ENCODE measurements around the gene CREB5. TPM values are rescaled to one million over a fixed set of nuclear protein-coding genes. Genes with fewer than 3 reads are reported as not detected.
A peak's percentile ranks its signal among the peaks of the same experiment; 100 is the strongest.

Gene CREB5
- total and polyA plus RNA-seq, 2 donors from 2014 or later = 3.4 to 27.2 TPM

GRCh38 chr7:28837216-28837615 lies 424.9 kb downstream of the CREB5 start:
- H3K9me3 ChIP-seq (ENCODE audit: control insufficient read depth in 2 of 3, insufficient read depth in 1 of 3, low read length in 3 of 3) = no peaks in the 10 kb centered on the region
- no peak for DNase-seq
- H3K27me3 ChIP-seq (ENCODE audit: control insufficient read depth, insufficient read depth, low read length) = no peaks in the 10 kb centered on the region
- no peak for FAIRE-seq
- H3K36me3 ChIP-seq (ENCODE audit: control insufficient read depth in 2 of 3, insufficient read depth in 3 of 3, low read length in 3 of 3) = no peaks in the 10 kb centered on the region
- H3K4me1 ChIP-seq (ENCODE audit: control insufficient read depth in 2 of 3, insufficient read depth in 2 of 3, low read depth in 1 of 3, low read length in 3 of 3) = no peaks in the 10 kb centered on the region
- no peak overlapping the region for H3K27ac ChIP-seq (ENCODE audit: low read depth in 2 of 2, low read length in 2 of 2)
- H3K9ac ChIP-seq (ENCODE audit: low read length in 3 of 3) = no peak overlapping the region
- no peak for TF ChIP-seq CTCF (IDR thresholded peaks at IDR 0.05; ENCODE audit: borderline replicate concordance, extremely low read depth, insufficient read depth)
- intact Hi-C loops (cut with DNase I) = no loop called here
- no peak overlapping the region for H3K4me3 ChIP-seq (ENCODE audit: low read length in 3 of 3)

DNA sequence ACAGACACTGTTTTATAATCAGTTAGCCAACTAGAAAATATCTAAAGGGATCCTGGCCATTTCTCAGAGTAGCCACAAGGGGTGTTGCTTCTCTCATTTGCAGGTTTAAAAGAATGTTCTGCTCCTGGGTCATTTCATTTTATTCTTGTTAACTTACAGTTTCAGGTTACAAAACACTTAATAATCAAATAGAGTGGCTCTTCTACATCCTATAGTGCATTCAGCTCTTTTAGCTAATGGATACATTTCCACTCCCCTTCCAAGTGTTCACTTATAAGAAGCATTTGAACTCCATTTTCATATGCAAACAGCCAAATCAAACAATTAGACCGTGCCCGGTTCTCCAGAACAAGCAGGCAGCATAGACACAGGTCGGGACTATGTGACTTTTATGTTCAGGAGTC lies 428.3 kb downstream of the CREB5 start:
- no peak for FAIRE-seq
- peak in 2 of 5 donors; percentile 35 to 43 for DNase-seq

DNA sequence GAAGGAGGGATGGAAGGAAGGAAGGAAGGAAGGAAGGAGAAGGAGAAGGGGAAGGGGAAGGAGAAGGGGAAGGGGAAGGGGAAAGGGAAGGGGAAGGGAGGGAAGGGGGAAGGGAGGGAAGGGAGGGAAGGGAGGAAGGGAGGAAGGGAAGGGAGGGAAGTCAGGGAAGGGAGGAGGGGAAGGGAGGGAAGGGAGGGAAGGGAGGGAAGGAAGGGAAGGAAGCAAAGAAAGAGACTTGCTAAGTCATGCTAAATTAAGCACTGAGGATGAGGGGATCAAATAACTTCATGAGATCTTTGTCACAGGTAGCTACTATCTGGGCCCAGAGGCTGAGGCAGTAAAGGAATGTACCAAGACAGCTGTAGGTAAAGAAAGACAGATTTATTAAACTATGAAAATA lies 429.4 kb downstream of the CREB5 start:
- intact Hi-C loops (cut with DNase I) = no loop called here
- DNase-seq (peak in 1 of 5 donors; percentile 15), FAIRE-seq (no peak)
- H3K9ac ChIP-seq (ENCODE audit: low read length in 3 of 3) = no peak overlapping the region
- H3K4me1 ChIP-seq (ENCODE audit: control insufficient read depth in 2 of 3, insufficient read depth in 2 of 3, low read depth in 1 of 3, low read length in 3 of 3) = no peaks in the 10 kb centered on the region
- no peak overlapping the region for H3K27ac ChIP-seq (ENCODE audit: low read depth in 2 of 2, low read length in 2 of 2)
- no peak overlapping the region for H3K4me3 ChIP-seq (ENCODE audit: low read length in 3 of 3)
- H3K9me3 ChIP-seq (ENCODE audit: control insufficient read depth in 2 of 3, insufficient read depth in 1 of 3, low read length in 3 of 3) = no peaks in the 10 kb centered on the region
- TF ChIP-seq CTCF (IDR thresholded peaks at IDR 0.05; ENCODE audit: borderline replicate concordance, extremely low read depth, insufficient read depth) = no peak
- H3K36me3 ChIP-seq (ENCODE audit: control insufficient read depth in 2 of 3, insufficient read depth in 3 of 3, low read length in 3 of 3) = no peaks in the 10 kb centered on the region
- no peaks in the 10 kb centered on the region for H3K27me3 ChIP-seq (ENCODE audit: control insufficient read depth, insufficient read depth, low read length)

More for the DNA sequence above, 428.3 kb downstream of the CREB5 start:
- Histone ChIP-seq H3K4me1 (ENCODE audit: control insufficient read depth in 2 of 3, insufficient read depth in 2 of 3, low read depth in 1 of 3, low read length in 3 of 3) (no peaks in the 10 kb centered on the region), H3K36me3 (ENCODE audit: control insufficient read depth in 2 of 3, insufficient read depth in 3 of 3, low read length in 3 of 3) (no peaks in the 10 kb centered on the region), H3K9me3 (ENCODE audit: control insufficient read depth in 2 of 3, insufficient read depth in 1 of 3, low read length in 3 of 3) (no peaks in the 10 kb centered on the region), H3K27ac (ENCODE audit: low read depth in 2 of 2, low read length in 2 of 2) (no peak overlapping the region), H3K4me3 (ENCODE audit: low read length in 3 of 3) (no peak overlapping the region), H3K9ac (ENCODE audit: low read length in 3 of 3) (no peak overlapping the region), H3K27me3 (ENCODE audit: control insufficient read depth, insufficient read depth, low read length) (no peaks in the 10 kb centered on the region)
- intact Hi-C loops (cut with DNase I) = no loop called here
- peak; percentile 17 for TF ChIP-seq CTCF (IDR thresholded peaks at IDR 0.05; ENCODE audit: borderline replicate concordance, extremely low read depth, insufficient read depth)

- intact Hi-C loops (cut with DNase I) = no loop called here
- no peaks in the 10 kb centered on the region for H3K27me3 ChIP-seq (ENCODE audit: control insufficient read depth, insufficient read depth, low read length)
- H3K4me3 ChIP-seq (ENCODE audit: low read length in 3 of 3) = no peak overlapping the region
- H3K9ac ChIP-seq (ENCODE audit: low read length in 3 of 3) = no peak overlapping the region
- no peak for DNase-seq
- H3K27ac ChIP-seq (ENCODE audit: low read depth in 2 of 2, low read length in 2 of 2) = no peak overlapping the region
- FAIRE-seq = no peak
- TF ChIP-seq CTCF (IDR thresholded peaks at IDR 0.05; ENCODE audit: borderline replicate concordance, extremely low read depth, insufficient read depth) = no peak
- no peaks in the 10 kb centered on the region for H3K9me3 ChIP-seq (ENCODE audit: control insufficient read depth in 2 of 3, insufficient read depth in 1 of 3, low read length in 3 of 3)
- no peaks in the 10 kb centered on the region for H3K4me1 ChIP-seq (ENCODE audit: control insufficient read depth in 2 of 3, insufficient read depth in 2 of 3, low read depth in 1 of 3, low read length in 3 of 3)
- no peaks in the 10 kb centered on the region for H3K36me3 ChIP-seq (ENCODE audit: control insufficient read depth in 2 of 3, insufficient read depth in 3 of 3, low read length in 3 of 3)
These were observed 430.5 kb downstream of the CREB5 start for GRCh38 chr7:28842769-28843295.
